TTC549 (cell line): ENCODE measurements around the gene NUTM2E.
"Not testable (repeated sequence)": the region's sequence is repeated elsewhere in the genome, so short reads cannot be mapped to it uniquely, and the experiment has no call there.

ENCODE experiments used
- FAIRE-seq: peaks from 2 replicates; lab custom pipeline; 2012; peaks lifted over from hg19 to GRCh38; lab: Jason Lieb, UNC

Gene NUTM2E

DNA sequence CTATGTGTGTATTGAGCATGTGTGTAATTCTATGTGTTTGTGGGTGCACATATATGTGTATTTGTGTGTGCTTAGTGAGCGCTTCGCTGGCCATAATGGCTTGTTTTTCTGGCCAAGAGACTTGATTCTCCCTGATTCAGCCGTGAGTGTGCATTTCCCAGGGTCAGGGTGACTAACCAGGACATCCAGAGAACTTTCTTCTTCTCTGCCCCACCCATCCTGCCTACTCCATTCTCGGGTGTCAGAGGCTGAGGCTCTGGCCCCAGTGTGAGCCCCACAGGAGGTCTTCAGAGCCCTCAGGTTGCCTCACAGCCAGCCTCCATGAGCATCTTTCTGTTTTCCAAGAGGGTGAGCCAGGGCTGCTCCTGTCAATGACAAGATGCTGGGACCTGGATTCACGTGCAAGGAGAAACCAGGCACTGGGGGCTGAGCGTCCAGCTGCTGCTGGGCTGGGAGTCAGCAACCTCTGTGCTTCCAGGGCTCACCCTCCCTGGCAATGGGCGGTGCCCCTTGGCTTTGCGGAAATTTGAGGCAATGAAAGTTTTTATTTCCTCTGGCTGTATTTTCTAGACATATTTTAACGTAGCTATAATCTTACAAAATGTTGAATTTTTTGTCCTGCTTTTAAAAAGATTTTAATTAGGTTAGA is 40.5 kb downstream of the NUTM2E start:
- not testable (repeated sequence) for FAIRE-seq

DNA sequence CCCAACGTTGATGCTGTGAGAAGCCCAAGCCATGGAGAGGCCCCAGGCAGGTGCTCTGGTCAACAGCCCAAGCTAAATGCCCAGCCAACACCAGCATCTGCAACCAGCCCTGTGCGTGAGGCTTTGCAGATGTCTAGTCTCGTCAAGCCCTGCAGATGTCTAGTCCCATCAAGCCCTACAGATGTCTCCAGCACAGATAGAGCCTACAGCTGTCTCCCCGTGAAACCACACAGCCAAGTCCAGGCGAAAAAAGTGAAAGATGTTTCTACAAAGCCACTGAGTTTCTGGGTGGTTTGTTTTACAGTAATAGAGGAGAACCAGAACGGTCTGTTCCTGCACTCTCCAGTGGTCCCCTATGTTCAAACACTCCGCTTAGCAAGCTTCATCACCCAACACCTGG is 41.5 kb downstream of the NUTM2E start:
- FAIRE-seq = not testable (repeated sequence)

DNA sequence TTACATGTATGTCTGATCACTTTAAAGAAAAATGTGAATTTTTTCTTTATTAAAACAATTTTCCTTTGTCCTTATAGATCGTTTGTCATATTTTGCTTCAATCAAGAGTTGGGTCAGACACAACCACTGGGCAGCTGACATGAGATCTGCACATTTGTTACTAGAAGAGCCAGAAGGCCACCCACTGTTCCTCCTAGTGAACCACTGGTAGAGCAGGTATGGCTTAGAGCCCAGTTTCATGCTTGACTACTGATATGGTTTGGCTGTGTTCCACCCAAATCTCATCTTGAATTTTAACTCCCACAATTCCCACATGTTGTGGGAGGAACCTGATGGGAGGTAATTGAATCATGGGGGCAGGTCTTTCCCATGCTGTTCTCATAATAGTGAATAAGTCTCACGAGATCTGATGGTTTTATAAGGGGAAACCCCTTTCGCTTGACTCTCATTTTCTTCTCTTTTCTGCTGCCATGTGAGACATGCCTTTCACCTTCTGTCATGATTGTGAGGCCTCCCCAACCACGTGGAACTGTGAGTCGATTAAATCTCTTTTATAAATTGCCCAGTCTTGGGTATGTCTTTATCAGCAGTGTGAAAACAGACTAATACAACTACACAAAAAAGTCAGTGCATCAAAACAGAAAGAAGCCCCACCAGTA is 43.0 kb downstream of the NUTM2E start:
- FAIRE-seq = not testable (repeated sequence)

DNA sequence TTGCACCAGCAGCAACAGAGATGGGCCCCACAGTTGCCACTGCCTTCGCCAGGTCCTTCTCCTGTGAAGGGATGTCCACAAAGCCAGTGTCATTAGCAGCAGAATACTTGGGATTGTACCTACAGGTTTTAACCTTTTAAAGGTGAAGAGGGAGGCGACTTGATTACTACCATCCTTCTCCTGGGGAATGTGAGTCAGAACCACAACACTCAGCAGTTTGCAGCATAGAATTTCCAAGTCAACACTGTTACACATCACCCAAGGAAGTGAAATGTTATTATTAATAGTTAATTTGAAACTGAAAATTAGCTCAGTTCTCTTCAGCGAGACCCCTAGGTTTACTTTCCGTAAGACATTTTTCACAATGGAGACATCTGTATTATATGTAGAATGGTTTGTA is 45.2 kb downstream of the NUTM2E start:
- not testable (repeated sequence) for FAIRE-seq
